ENCODE data around the gene TTC38. TPM values are rescaled to one million over a fixed set of nuclear protein-coding genes. Genes with fewer than 3 reads are reported as not detected.
A peak's percentile ranks its signal among the peaks of the same experiment; 100 is the strongest.

TTC38 gene
- 55.3 TPM for total RNA-seq

DNA sequence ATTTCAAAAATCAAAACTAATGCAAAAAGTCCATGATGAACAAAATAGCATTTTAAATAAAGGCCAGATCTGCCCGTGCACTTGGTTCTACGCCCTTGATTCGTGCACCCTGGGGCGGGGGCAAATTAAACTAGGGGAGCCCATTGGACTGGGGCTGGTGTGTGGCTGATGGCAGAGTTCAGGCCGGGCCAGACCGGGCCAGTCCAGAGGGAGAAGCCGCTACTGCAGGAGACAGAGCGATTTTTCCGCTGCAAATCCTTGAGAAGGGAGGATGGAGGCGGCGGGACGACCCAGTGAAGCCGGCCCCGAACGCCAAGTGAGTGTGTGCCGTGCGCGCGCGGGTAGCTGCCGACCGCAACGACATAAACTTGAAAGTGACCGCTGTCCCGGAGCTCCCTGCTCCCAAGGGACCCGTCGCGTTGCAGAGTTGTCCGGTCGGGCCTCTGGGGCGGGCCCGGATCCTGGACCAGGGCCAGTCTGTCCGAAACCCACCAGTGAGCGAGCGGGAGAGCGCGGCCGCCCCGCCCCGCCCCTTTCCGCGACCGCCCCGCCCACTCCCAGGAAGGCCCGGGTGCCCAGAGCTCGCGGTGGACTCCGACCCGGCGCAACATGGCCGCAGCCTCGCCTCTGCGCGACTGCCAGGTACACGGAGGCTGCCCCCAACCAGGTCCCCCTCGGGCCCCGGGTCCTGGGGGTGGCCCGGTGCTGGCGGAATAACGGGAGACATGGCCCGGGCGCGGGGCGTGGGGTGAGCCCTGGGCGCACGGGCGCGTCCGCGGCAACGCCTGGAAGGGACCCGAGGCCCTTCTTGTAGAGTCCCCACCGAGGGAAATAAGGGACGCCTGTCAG, at the start of gene TTC38:
TTC38 (plus strand) TSS at position 578 of the 849 bp plus-strand sequence; CDS start at position 610, 32 bp downstream.
- no peaks in the 10 kb centered on the region for H3K9me3 ChIP-seq
- peaks cover 0 to 14% of the 10 kb centered on the region in 2 donors for H3K4me1 ChIP-seq
- intact Hi-C loops (cut with DNase I): loop anchor here (1.0 to 10.0 kb wide), 6 partner anchors 17 to 260 kb away; partner anchors contain the start of genes CDPF1, GTSE1, PPARA and TRMU
- DNase-seq (ENCODE audit: low spot score in 2 of 2): peak; percentile 71 to 94
- peak within 1 kb of the TSS; percentile 85 to 88 for H3K27ac ChIP-seq
- H3K27me3 ChIP-seq: no peaks in the 10 kb centered on the region
- H3K4me3 ChIP-seq: peak within 1 kb of the TSS; percentile 58 to 78
- TF ChIP-seq, protein P1, sequence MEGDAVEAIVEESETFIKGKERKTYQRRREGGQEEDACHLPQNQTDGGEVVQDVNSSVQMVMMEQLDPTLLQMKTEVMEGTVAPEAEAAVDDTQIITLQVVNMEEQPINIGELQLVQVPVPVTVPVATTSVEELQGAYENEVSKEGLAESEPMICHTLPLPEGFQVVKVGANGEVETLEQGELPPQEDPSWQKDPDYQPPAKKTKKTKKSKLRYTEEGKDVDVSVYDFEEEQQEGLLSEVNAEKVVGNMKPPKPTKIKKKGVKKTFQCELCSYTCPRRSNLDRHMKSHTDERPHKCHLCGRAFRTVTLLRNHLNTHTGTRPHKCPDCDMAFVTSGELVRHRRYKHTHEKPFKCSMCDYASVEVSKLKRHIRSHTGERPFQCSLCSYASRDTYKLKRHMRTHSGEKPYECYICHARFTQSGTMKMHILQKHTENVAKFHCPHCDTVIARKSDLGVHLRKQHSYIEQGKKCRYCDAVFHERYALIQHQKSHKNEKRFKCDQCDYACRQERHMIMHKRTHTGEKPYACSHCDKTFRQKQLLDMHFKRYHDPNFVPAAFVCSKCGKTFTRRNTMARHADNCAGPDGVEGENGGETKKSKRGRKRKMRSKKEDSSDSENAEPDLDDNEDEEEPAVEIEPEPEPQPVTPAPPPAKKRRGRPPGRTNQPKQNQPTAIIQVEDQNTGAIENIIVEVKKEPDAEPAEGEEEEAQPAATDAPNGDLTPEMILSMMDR (IDR thresholded peaks at IDR 0.05): no peak
- peaks cover 7 to 12% of the 10 kb centered on the region in 2 donors for H3K36me3 ChIP-seq

DNA sequence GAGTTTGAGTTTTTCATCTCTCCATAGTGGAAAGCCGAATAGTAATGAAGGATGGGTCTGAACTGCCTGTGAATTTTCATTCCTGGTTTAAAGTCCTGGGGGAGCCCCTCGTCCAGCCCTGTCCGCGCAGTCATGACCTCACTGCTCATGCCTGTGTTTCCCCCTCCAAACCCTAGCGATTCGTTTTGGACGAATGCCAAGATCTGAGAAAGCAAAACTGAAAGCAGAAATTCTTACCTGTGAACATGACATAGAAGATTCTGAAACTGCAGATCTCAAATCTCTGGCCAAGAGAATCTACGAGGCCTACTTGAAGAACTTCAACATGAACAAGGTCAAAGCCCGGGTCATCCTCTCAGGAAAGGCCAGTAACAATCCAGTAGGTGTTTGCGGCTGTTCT, 48.2 kb upstream of the TTC38 start:
- peaks cover 51 to 68% of the 10 kb centered on the region in 2 donors for H3K36me3 ChIP-seq

DNA sequence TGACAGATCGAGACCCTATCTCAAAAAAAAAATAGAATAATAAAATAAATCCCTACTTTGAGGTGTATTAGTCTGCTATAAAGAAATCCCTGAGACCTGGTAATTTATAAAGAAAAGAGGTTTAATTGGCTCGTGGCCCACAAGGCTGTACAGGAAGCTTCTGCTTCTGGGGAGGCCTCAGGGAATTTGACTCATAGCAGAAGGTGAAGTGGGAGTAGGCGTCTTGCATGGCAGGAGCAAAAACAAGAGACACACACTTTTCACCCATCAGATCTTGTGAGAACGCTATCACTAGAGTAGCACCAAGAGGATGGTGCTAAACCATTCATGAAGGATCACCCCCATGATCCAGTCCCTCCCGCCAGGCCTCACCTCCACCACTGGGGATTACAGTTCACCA, 46.9 kb upstream of the TTC38 start:
- peaks cover 54 to 55% of the 10 kb centered on the region in 2 donors for H3K36me3 ChIP-seq
- no peak overlapping the region for H3K27ac ChIP-seq
- no peaks in the 10 kb centered on the region for H3K4me1 ChIP-seq
- DNase-seq (ENCODE audit: low spot score in 2 of 2): no peak
- TF ChIP-seq, protein P1 (IDR thresholded peaks at IDR 0.05): no peak
- H3K4me3 ChIP-seq: no peak overlapping the region
- H3K9me3 ChIP-seq: no peaks in the 10 kb centered on the region
- intact Hi-C loops (cut with DNase I): no loop called here
- H3K27me3 ChIP-seq: no peaks in the 10 kb centered on the region

More for the DNA sequence above, 48.2 kb upstream of the TTC38 start:
- intact Hi-C loops (cut with DNase I): no loop called here
- no peaks in the 10 kb centered on the region for H3K4me1 ChIP-seq
- no peak for DNase-seq (ENCODE audit: low spot score in 2 of 2)
- H3K9me3 ChIP-seq: no peaks in the 10 kb centered on the region
- H3K4me3 ChIP-seq: no peak overlapping the region
- TF ChIP-seq, protein P1 (IDR thresholded peaks at IDR 0.05): no peak
- no peak overlapping the region for H3K27ac ChIP-seq
- no peaks in the 10 kb centered on the region for H3K27me3 ChIP-seq

DNA sequence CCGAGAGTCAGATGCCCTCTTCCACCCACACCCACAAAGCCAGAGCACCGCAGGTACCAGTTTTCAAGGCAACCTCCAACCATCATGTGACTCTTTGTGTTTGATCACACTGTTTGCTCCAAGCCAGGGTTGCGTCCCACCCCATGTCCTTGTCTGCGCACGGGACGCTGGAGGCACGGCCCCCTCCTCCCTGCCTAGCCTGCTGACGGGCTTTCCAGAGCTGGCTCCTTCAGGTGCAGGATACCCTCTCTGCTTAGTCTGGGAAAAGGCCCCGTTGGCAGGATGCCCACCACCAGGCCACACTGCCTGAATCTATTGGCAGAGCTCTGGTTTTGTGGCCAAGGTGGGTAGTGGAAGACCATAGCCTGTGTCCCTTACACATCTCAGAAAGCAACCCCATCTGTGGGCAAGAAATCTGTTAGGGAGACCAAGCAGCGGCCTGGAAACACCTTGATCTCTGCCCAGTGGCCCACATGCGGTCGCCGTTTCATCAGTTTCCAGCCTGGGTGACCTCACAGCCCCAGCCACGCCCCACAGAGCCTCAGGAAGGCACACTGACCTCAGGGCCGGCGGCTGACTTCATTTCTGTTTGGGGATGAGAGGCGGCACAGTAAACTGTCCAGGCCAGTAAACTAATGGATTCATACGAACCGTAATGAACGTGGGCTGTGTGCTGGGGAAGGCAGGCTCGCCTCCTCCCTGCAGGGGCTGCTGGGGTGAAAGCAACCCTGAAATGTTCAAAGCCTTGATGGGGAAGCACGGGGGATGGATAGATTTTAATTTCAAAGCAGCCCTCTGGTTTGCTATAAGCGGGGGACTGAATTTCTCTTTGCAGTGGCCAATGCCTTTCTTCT, 43.5 kb upstream of the TTC38 start:
- H3K4me3 ChIP-seq: no peak overlapping the region
- TF ChIP-seq, protein P1 (IDR thresholded peaks at IDR 0.05): no peak
- no peaks in the 10 kb centered on the region for H3K4me1 ChIP-seq
- no peak overlapping the region for H3K27ac ChIP-seq
- peaks cover 29 to 32% of the 10 kb centered on the region in 2 donors for H3K36me3 ChIP-seq
- no peaks in the 10 kb centered on the region for H3K27me3 ChIP-seq
- H3K9me3 ChIP-seq: no peaks in the 10 kb centered on the region
- intact Hi-C loops (cut with DNase I): no loop called here
- no peak for DNase-seq (ENCODE audit: low spot score in 2 of 2)

DNA sequence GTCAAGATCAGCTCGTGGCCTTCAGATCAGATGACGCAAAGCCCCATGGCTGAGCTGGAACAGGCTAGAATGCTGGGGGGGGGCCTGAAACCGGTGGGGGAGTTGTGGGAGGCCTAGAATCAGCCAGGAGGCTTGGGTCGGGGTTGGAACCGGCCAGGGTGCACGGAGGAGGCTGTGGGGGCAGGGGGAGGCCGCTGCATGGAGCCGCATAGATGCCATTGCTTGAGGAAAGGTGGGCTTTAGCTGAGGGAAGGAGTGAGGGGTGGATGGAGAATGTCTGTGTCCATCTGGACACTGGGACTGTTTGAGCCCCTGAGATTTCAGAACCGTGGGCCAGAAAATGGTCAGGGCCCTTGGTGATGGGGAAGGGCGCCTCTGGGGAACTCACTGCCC, 42.9 kb upstream of the TTC38 start:
- H3K4me1 ChIP-seq: no peaks in the 10 kb centered on the region
- intact Hi-C loops (cut with DNase I): no loop called here
- H3K36me3 ChIP-seq: peaks cover 23 to 32% of the 10 kb centered on the region in 2 donors
- TF ChIP-seq, protein P1 (IDR thresholded peaks at IDR 0.05): no peak
- no peak overlapping the region for H3K27ac ChIP-seq
- no peaks in the 10 kb centered on the region for H3K27me3 ChIP-seq
- no peak overlapping the region for H3K4me3 ChIP-seq
- H3K9me3 ChIP-seq: no peaks in the 10 kb centered on the region
- DNase-seq (ENCODE audit: low spot score in 2 of 2): no peak

Data from ascending aorta (tissue), 2 donors.